ENCODE measurements around the gene SALL4.
"Not testable (repeated sequence)": the region's sequence is repeated elsewhere in the genome, so short reads cannot be mapped to it uniquely, and the experiment has no call there.

SALL4 gene

GRCh38 chr20:51759769-51760510 lies 42.4 kb downstream of the SALL4 start:
- TF ChIP-seq CTCF (IDR thresholded peaks at IDR 0.05; ENCODE audit: low read depth, low read length, missing control alignments) = no peak
- no peak overlapping the region for H3K4me3 ChIP-seq (ENCODE audit: low read depth, low read length)
- DNase-seq (ENCODE audit: low read depth) = no peak
- in situ Hi-C loops (cut with HindIII; ENCODE audit: low sequenced_read_pairs) = no loop called here

GRCh38 chr20:51758978-51759544 lies 43.3 kb downstream of the SALL4 start:
- in situ Hi-C loops (cut with HindIII; ENCODE audit: low sequenced_read_pairs) = no loop called here
- no peak overlapping the region for H3K4me3 ChIP-seq (ENCODE audit: low read depth, low read length)
- DNase-seq (ENCODE audit: low read depth) = no peak
- TF ChIP-seq CTCF (IDR thresholded peaks at IDR 0.05; ENCODE audit: low read depth, low read length, missing control alignments) = no peak

GRCh38 chr20:51757226-51757625 lies 45.1 kb downstream of the SALL4 start:
- no peak for TF ChIP-seq CTCF (IDR thresholded peaks at IDR 0.05; ENCODE audit: low read depth, low read length, missing control alignments)
- in situ Hi-C loops (cut with HindIII; ENCODE audit: low sequenced_read_pairs) = no loop called here
- no peak for DNase-seq (ENCODE audit: low read depth)
- H3K4me3 ChIP-seq (ENCODE audit: low read depth, low read length) = no peak overlapping the region

- H3K4me3 ChIP-seq (ENCODE audit: low read depth, low read length) = no peak overlapping the region
- TF ChIP-seq CTCF (IDR thresholded peaks at IDR 0.05; ENCODE audit: low read depth, low read length, missing control alignments) = no peak
- DNase-seq (ENCODE audit: low read depth) = no peak
- in situ Hi-C loops (cut with HindIII; ENCODE audit: low sequenced_read_pairs) = no loop called here
Observed at GRCh38 chr20:51756653-51757052, 45.7 kb downstream of the SALL4 start.

- DNase-seq (ENCODE audit: low read depth); in situ Hi-C loops (cut with HindIII; ENCODE audit: low sequenced_read_pairs); H3K4me3 ChIP-seq (ENCODE audit: low read depth, low read length): not testable (repeated sequence)
Observed at GRCh38 chr20:51753220-51753619, 49.1 kb downstream of the SALL4 start.

GRCh38 chr20:51752343-51752951 lies 49.9 kb downstream of the SALL4 start:
- peak; percentile 59 for DNase-seq (ENCODE audit: low read depth)
- no peak overlapping the region for H3K4me3 ChIP-seq (ENCODE audit: low read depth, low read length)
- TF ChIP-seq CTCF (IDR thresholded peaks at IDR 0.05; ENCODE audit: low read depth, low read length, missing control alignments) = no peak
- in situ Hi-C loops (cut with HindIII; ENCODE audit: low sequenced_read_pairs) = no loop called here
